Gastrocnemius medialis (tissue), 4 donors: ENCODE measurements around the gene CCDC17.

Source experiments
- POLR2A ChIP-seq, 2 donors: fragments of 450-650 bp; IDR thresholded peaks; one replicate each; pipeline ENCODE4 v1.6.1; 2017; ENCODE audit warnings: antibody characterized with exemption in 2 of 2, mild to moderate bottlenecking in 2 of 2, moderate library complexity in 2 of 2
- TF ChIP-seq, protein P1 (sequence below), 5 experiments: fragments of 450-650 bp in 3 of 5; fragments of 200-600 bp in 2 of 5; sonication (generic) in 2 of 5; IDR thresholded peaks in 4 of 5; conservative IDR thresholded peaks in 1 of 5; 1 replicate in 4 of 5; 2 replicates in 1 of 5; pipeline ENCODE4 v1.5.1; 2016 to 2019; ENCODE audit warnings: antibody characterized with exemption in 5 of 5, mild to moderate bottlenecking in 3 of 5, moderate library complexity in 3 of 5

DNA sequence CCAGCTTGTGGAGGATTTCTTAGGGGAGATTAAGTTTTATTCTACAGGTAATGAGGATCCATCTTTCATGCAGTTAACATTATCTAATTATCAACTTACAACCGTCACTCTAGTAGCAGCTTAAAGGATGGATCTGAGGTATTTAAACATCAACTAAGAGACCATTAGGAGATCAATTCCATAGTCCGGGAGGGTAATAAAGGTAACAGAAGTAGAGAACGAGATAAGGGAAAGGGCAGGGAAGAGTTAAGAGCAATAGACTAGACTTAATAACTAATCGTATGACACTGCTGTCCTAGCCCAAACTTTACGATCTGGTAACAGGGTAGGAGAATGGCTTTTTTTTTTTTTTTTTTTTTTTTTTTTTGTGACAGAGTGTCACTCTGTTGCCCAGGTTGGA, 19.5 kb upstream of the CCDC17 start:
- no peak for TF ChIP-seq POLR2A (IDR thresholded peaks at IDR 0.05)
- TF ChIP-seq, protein P1, sequence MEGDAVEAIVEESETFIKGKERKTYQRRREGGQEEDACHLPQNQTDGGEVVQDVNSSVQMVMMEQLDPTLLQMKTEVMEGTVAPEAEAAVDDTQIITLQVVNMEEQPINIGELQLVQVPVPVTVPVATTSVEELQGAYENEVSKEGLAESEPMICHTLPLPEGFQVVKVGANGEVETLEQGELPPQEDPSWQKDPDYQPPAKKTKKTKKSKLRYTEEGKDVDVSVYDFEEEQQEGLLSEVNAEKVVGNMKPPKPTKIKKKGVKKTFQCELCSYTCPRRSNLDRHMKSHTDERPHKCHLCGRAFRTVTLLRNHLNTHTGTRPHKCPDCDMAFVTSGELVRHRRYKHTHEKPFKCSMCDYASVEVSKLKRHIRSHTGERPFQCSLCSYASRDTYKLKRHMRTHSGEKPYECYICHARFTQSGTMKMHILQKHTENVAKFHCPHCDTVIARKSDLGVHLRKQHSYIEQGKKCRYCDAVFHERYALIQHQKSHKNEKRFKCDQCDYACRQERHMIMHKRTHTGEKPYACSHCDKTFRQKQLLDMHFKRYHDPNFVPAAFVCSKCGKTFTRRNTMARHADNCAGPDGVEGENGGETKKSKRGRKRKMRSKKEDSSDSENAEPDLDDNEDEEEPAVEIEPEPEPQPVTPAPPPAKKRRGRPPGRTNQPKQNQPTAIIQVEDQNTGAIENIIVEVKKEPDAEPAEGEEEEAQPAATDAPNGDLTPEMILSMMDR (IDR thresholded peaks at IDR 0.05 in 4 of 5, conservative IDR thresholded peaks at IDR 0.05 in 1 of 5) = no peak
